SK-N-SH treated with all-trans-retinoic acid at 6 μM for 48 hours (cell line): ENCODE results near the gene RAC2.

Experiments
- ARNTL ChIP-seq: fragments of 450-650 bp; formaldehyde crosslinking; IDR thresholded peaks from 2 replicates; pipeline ENCODE4 v1.5.0; 2020; ENCODE audit warnings: low read depth, mild to moderate bottlenecking, moderate library complexity, borderline replicate concordance
- ZFP30 ChIP-seq: fragments of 450-650 bp; formaldehyde crosslinking; IDR thresholded peaks from 2 replicates; pipeline ENCODE4 v1.5.0; 2022; ENCODE audit warnings: mild to moderate bottlenecking, moderate library complexity
- ZNF565 ChIP-seq: fragments of 450-650 bp; formaldehyde crosslinking; conservative IDR thresholded peaks from 2 replicates; pipeline ENCODE4 v1.5.0; 2020; ENCODE audit warnings: low read depth, mild to moderate bottlenecking, moderate library complexity
- ZNF70 ChIP-seq: fragments of 450-650 bp; formaldehyde crosslinking; IDR thresholded peaks from 2 replicates; pipeline ENCODE4 v1.5.0; 2020; ENCODE audit warnings: mild to moderate bottlenecking, moderate library complexity
- ZNF8 ChIP-seq: fragments of 450-650 bp; formaldehyde crosslinking; IDR thresholded peaks from 2 replicates; pipeline ENCODE4 v1.5.0; 2020; ENCODE audit warnings: mild to moderate bottlenecking, moderate library complexity
- TF ChIP-seq, protein P1 (sequence below): fragments of 250-450 bp; sonication (Bioruptor Pico); IDR thresholded peaks from 2 replicates; pipeline ENCODE4 v1.5.0; 2020; ENCODE audit warnings: mild to moderate bottlenecking, moderate library complexity

DNA sequence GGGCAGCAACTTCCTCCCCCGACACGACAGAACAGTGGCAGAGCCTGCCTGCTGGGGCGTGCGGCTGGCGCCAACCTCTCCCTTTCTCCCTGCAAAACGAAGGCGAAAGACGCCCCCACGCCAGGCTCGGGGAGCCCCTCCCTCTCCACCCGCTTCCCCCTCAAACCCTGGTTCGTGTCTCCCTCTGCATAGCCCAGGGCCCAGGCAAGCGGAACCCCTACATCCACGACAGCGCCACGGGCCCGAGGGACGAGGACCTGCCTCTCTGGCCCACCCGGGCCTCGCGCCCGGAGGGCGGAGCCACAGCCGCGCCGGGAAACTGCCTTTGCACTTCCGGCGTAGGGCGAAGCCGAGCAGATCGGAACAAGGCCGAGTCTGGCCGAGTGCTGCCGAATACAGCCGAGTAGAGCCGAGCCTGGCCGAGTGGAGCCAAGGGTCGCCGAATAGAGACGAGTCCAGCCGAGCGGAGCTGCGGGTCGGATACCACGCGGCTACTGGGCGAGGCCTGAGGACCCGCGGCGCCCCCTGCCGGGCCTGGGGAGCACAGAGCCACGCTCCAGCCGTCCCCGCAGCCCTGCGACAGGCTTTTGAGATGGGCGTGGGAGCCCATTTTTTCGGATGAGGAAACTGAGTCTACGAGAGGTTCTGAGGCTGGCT is 44.8 kb downstream of the RAC2 start:
- TF ChIP-seq ZNF8 (no peak), ZFP30 (no peak), ZNF70 (CRISPR knock-in tag) (no peak), ZNF565 (CRISPR knock-in tag) (no peak), ARNTL (CRISPR knock-in tag) (no peak)
- TF ChIP-seq, protein P1, sequence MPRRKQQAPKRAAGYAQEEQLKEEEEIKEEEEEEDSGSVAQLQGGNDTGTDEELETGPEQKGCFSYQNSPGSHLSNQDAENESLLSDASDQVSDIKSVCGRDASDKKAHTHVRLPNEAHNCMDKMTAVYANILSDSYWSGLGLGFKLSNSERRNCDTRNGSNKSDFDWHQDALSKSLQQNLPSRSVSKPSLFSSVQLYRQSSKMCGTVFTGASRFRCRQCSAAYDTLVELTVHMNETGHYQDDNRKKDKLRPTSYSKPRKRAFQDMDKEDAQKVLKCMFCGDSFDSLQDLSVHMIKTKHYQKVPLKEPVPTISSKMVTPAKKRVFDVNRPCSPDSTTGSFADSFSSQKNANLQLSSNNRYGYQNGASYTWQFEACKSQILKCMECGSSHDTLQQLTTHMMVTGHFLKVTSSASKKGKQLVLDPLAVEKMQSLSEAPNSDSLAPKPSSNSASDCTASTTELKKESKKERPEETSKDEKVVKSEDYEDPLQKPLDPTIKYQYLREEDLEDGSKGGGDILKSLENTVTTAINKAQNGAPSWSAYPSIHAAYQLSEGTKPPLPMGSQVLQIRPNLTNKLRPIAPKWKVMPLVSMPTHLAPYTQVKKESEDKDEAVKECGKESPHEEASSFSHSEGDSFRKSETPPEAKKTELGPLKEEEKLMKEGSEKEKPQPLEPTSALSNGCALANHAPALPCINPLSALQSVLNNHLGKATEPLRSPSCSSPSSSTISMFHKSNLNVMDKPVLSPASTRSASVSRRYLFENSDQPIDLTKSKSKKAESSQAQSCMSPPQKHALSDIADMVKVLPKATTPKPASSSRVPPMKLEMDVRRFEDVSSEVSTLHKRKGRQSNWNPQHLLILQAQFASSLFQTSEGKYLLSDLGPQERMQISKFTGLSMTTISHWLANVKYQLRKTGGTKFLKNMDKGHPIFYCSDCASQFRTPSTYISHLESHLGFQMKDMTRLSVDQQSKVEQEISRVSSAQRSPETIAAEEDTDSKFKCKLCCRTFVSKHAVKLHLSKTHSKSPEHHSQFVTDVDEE (CRISPR knock-in tag), result no peak
